Suprapubic skin (tissue), 4 donors: Measurements from ENCODE around the gene SIN3A. TPM values are rescaled to one million over a fixed set of nuclear protein-coding genes. Genes with fewer than 3 reads are reported as not detected.
"Not testable (repeated sequence)": the region's sequence is repeated elsewhere in the genome, so short reads cannot be mapped to it uniquely, and the experiment has no call there.

Experiments
- DNase-seq, 2 donors: peaks; one replicate each; pipeline ENCODE4 v3.0.0-alpha.2; 2019; ENCODE audit warnings: low spot score in 2 of 2
- H3K27ac ChIP-seq: fragments of 200-600 bp; sonication (generic); one replicate; pipeline ENCODE4 v1.5.1; 2019
- H3K27me3 ChIP-seq: fragments of 200-600 bp; sonication (generic); one replicate; pipeline ENCODE4 v1.5.1; 2019
- H3K36me3 ChIP-seq: fragments of 200-600 bp; sonication (generic); one replicate; pipeline ENCODE4 v1.5.1; 2019
- H3K4me1 ChIP-seq: fragments of 200-600 bp; sonication (generic); one replicate; pipeline ENCODE4 v1.5.1; 2019
- H3K4me3 ChIP-seq: fragments of 200-600 bp; sonication (generic); one replicate; pipeline ENCODE4 v1.5.1; 2019; ENCODE audit warnings: mild to moderate bottlenecking
- H3K9me3 ChIP-seq: fragments of 200-600 bp; sonication (generic); one replicate; pipeline ENCODE4 v1.5.1; 2019
- EP300 ChIP-seq: sonication (generic); formaldehyde crosslinking; IDR thresholded peaks from one replicate; pipeline ENCODE4 v1.6.1; 2017; ENCODE audit warnings: antibody characterized with exemption
- POLR2A ChIP-seq, 2 donors: fragments of 450-650 bp; IDR thresholded peaks; one replicate each; pipeline ENCODE4 v1.6.1; 2017; ENCODE audit warnings: antibody characterized with exemption in 2 of 2, mild to moderate bottlenecking in 2 of 2, moderate library complexity in 2 of 2
- POLR2AphosphoS5 ChIP-seq, 3 donors: sonication (generic); formaldehyde crosslinking; IDR thresholded peaks; one replicate each; pipeline ENCODE4 v1.6.1; 2017; ENCODE audit warnings: antibody characterized with exemption in 3 of 3
- WGBS: methylation state at CpG from one replicate; pipeline ENCODE4 v1.1.5; 2018; 5-methylcytosine and 5-hydroxymethylcytosine counted together
- total RNA-seq, 4 donors: library from RNA; depleted of rRNA; stranded (reverse); fragments of >200 nt; gene quantifications; one replicate each; pipeline ENCODE4 v1.1.0, GENCODE V29; 2016
- TF ChIP-seq, protein P1 (sequence below), 2 donors: fragments of 200-600 bp in 1 of 2; fragments of 450-650 bp in 1 of 2; sonication (generic) in 1 of 2; IDR thresholded peaks; one replicate each; pipeline ENCODE4 v1.5.1; 2016 to 2019; ENCODE audit warnings: antibody characterized with exemption in 2 of 2, mild to moderate bottlenecking in 1 of 2, moderate library complexity in 1 of 2

The SIN3A gene
- total RNA-seq, 4 donors from 2014 or later: 55.2 to 94.8 (median 66.0) TPM

- no peak overlapping the region for H3K4me3 ChIP-seq
- H3K36me3 ChIP-seq: peaks cover 95% of the 10 kb centered on the region
- H3K4me1 ChIP-seq: no peaks in the 10 kb centered on the region
- TF ChIP-seq EP300 (no peak), POLR2AphosphoS5 (IDR thresholded peaks at IDR 0.05) (no peak), POLR2A (IDR thresholded peaks at IDR 0.05) (no peak)
- TF ChIP-seq, protein P1, sequence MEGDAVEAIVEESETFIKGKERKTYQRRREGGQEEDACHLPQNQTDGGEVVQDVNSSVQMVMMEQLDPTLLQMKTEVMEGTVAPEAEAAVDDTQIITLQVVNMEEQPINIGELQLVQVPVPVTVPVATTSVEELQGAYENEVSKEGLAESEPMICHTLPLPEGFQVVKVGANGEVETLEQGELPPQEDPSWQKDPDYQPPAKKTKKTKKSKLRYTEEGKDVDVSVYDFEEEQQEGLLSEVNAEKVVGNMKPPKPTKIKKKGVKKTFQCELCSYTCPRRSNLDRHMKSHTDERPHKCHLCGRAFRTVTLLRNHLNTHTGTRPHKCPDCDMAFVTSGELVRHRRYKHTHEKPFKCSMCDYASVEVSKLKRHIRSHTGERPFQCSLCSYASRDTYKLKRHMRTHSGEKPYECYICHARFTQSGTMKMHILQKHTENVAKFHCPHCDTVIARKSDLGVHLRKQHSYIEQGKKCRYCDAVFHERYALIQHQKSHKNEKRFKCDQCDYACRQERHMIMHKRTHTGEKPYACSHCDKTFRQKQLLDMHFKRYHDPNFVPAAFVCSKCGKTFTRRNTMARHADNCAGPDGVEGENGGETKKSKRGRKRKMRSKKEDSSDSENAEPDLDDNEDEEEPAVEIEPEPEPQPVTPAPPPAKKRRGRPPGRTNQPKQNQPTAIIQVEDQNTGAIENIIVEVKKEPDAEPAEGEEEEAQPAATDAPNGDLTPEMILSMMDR (IDR thresholded peaks at IDR 0.05): no peak
- no peaks in the 10 kb centered on the region for H3K9me3 ChIP-seq
- DNase-seq: no peak
- no peaks in the 10 kb centered on the region for H3K27me3 ChIP-seq
- 96% methylated on average over 2 of the region's 2 CpGs for WGBS
- no peak overlapping the region for H3K27ac ChIP-seq
Observed at GRCh38 chr15:75403892-75404291, 47.6 kb downstream of the SIN3A start.

DNA sequence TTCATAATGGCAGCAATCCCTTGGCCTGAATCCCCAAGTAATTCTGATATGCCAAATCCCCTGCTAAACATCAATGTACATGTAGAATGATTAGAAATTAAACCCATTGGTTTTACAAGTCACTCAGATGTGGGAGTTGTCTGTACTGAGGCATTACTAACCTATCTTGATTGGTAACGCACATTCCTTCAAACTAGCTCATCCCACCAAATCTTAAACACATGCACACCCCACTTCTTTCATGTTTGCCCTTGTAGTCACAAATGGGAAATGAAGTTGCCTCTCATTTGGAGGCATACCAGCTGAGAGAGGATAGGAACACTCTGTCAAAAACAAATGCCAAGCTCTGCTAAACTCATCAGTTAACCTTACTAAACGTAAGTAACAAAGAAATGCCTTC, 54.0 kb downstream of the SIN3A start:
- no peaks in the 10 kb centered on the region for H3K9me3 ChIP-seq
- H3K27ac ChIP-seq: no peak overlapping the region
- peaks cover 95% of the 10 kb centered on the region for H3K36me3 ChIP-seq
- no peak overlapping the region for H3K4me3 ChIP-seq
- no peaks in the 10 kb centered on the region for H3K27me3 ChIP-seq
- TF ChIP-seq, protein P1 (IDR thresholded peaks at IDR 0.05): no peak
- TF ChIP-seq POLR2A (IDR thresholded peaks at IDR 0.05): no peak
- TF ChIP-seq EP300: no peak
- TF ChIP-seq POLR2AphosphoS5 (IDR thresholded peaks at IDR 0.05): no peak
- no peaks in the 10 kb centered on the region for H3K4me1 ChIP-seq
- WGBS: 82% methylated on average over 2 of the region's 2 CpGs
- no peak for DNase-seq

DNA sequence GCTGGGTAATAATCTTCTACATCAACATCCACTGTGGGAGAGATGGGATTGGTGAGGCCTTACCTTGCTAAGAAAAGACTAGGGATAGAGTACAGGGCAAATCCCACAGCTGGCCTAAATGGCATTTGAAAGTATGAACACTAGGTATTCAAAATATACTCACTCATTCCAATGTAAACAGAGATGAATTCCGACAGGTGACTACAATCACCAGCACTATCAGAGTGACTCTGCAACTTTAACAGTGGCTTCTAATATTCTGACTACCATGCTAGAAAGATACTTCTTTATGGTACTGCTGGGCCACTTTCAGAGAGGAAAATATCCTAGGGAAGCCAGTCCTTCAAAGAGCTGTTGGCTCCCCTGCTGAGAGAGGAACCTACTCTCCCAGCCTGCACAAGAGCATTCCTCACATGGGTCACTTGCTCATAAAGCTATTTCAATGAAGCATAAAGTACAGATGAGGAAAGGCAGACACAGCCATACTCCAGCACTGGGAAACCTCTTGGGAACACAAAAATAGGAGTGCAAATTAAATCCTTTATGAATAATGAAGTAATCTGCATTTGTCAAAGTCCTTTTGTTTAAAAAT, 61.6 kb downstream of the SIN3A start:
- Histone ChIP-seq H3K4me3 (no peak overlapping the region), H3K36me3 (peaks cover 92% of the 10 kb centered on the region), H3K9me3 (no peaks in the 10 kb centered on the region), H3K27ac (no peak overlapping the region), H3K4me1 (no peaks in the 10 kb centered on the region), H3K27me3 (no peaks in the 10 kb centered on the region)
- 85% methylated on average over 1 of the region's 1 CpG for WGBS
- TF ChIP-seq EP300 (no peak), POLR2AphosphoS5 (IDR thresholded peaks at IDR 0.05) (no peak), POLR2A (IDR thresholded peaks at IDR 0.05) (no peak)
- TF ChIP-seq, protein P1 (IDR thresholded peaks at IDR 0.05): no peak
- no peak for DNase-seq

DNA sequence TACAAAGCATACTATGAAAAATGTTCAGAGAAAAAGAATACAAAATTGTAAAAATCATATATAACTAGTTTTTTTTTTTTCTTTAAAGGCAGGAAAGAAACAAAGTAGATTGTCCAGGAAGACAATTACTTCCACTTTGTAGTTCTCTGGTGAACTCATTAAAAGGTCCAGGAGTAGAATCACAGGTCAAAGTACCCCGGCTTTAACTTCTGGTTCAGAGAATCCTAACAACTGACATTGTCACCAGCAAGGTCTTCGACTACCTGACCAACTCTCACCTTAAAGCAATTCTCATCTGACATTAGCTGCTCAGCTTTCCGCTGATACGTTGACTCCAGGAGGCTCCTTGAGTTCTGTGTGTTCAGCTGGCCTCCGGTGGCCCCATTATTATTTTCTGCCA, 67.5 kb downstream of the SIN3A start:
- not testable (repeated sequence) for H3K4me1 ChIP-seq, H3K9me3 ChIP-seq, H3K4me3 ChIP-seq, DNase-seq, H3K27ac ChIP-seq, H3K27me3 ChIP-seq
- H3K36me3 ChIP-seq: peaks cover 92% of the 10 kb centered on the region
- 94% methylated on average over 5 of the region's 5 CpGs for WGBS

DNA sequence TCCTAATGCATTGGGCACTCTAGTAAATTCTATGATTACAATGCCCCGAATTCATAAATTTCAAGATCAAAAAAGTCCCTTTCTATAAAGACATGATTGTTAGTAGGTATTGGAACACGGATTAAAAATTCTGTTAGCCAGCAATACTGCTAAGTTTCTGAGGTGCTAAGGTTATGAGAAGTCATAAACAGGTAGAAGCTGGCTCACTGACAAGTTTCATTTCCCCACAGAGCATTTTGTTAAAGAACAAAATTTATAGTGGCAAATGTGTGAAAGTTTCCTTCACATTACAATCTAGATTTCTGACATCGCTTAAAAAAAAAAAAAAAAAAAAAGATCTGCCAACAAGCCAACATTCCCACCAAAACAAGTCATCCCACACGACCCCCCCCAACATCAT, 70.7 kb downstream of the SIN3A start:
- DNase-seq: no peak
- Histone ChIP-seq H3K4me1 (no peaks in the 10 kb centered on the region), H3K9me3 (no peaks in the 10 kb centered on the region), H3K4me3 (no peak overlapping the region), H3K27me3 (no peaks in the 10 kb centered on the region), H3K27ac (no peak overlapping the region), H3K36me3 (peaks cover 90% of the 10 kb centered on the region)
- 84% methylated on average over 4 of the region's 4 CpGs for WGBS
- TF ChIP-seq, protein P1 (IDR thresholded peaks at IDR 0.05): no peak
